CD1c-positive myeloid dendritic cell (primary cell): Measurements from ENCODE around the gene BST2.
"Not testable (repeated sequence)": the region's sequence is repeated elsewhere in the genome, so short reads cannot be mapped to it uniquely, and the experiment has no call there.

ENCODE experiments used
- DNase-seq: peaks from one replicate; pipeline ENCODE4 v3.0.0-alpha.2; 2016; ENCODE audit errors: extremely low spot score

The BST2 gene

DNA sequence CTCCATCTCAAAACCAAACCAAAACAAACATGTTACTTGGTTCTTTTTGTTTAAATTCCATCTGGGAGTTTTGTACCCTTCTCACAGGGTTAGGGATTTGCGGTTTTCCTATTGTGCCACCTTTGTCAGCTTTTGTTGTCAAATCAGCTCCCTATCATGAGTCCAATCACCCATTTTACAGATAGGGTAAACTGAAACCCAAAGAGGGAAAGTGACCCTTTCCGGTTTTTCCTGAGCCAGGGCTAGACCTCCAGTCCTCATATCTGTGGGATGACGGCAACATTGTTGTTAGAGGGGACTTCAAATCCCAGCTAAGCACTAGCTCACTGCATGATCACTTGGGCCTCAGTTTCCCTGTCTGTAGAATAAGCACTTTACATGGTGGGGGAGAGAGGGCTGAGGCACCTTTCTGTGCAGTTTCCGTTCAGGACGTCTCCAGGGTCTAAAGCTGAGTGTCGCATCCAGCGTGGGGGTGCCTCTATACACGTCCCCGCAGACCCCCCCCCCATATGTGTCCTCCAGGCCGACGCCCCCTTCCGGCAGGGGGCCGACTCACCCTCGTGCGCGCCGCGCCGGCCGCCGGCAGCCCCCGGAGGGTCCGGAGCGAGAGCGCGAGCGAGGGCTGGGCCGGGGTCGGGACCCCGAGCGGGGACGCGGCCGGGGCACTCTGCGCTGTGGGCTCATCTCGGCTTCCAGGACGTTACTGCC is 15.3 kb downstream of the BST2 start:
- DNase-seq = no peak

DNA sequence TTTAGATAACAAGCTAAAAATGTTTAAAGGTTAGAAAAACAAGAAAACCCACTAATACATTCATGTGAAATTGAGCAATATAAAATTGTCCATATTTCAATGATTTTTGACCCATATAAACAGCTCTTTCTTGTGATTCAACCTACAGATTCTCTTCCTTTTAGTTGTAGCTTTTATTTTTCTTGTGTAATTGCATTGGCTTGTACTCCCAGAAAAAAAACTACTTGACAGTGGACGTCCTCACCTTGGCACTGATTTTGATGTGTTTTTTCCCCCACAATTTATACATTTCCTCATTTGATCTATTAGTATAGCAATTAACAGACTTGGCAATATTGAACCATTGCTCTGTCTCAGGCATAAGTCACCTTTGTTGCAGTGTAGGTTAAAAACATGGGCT is 16.1 kb downstream of the BST2 start:
- no peak for DNase-seq

DNA sequence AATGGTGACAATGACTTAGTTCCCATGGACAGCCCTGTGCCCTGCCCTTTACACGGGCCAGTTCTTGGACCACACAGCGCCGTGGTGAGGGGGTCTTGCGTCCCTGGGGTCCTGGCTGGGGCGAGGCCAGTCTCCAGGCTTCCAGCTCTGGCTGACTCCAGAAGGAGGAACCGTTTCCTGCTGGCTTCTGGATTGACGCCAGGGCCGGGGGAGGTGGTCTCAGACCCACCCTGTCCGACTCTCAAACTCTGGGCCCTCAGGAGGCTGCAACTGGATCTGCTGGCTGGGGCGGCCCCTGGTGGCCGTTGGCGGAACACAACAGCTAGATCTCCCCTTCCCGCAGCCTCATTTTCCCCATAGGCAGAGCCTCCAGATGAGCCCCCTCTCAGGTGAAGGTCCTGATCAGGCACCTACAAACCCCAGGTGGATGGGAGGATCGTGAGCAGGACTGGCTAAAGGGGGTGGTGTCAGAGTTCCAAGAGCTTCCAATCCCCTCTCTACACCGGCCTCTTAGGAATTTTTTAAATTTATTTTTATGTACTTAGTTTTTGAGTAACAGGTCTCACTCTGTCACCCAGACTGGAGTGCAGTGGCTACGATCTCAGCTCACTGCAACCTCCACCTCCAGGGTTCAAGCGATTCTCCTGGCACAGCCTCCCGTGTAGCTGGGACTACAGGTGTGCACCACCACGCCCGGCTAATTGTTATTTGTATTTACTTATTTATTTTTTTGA is 19.4 kb downstream of the BST2 start:
- DNase-seq = peak; percentile 74

DNA sequence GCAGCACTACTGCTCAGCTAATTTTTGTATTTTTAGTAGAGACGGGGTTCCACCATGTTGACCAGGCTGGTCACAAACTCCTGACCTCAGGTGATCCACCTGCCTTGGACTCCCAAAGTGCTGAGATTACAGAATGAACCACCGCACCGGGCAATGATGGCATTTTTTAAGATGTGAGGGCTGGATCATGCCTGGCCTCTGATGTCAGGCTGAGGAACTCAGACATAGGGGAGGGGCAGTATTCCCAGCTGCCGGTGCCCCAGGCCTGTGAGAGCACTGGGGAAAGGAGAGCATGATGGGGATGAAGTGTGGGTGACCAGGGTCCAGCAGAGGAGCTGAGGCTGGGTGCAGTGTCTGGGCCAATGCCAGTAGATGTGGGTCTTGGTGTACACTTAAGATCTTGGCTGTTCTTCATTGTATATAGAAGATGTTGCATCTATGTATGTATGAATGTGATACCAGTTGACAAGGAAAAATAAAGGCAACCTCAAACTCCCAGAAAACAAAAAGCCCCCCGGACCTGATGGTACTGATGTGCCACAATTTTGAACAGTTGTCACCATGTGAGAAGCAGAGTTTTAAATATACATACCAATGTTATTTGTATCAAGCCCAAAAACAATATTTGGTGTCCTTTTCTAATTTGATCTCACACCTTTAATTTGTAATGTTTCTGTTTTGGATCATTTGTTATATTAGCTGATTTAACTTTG is 24.8 kb downstream of the BST2 start:
- no peak for DNase-seq

DNA sequence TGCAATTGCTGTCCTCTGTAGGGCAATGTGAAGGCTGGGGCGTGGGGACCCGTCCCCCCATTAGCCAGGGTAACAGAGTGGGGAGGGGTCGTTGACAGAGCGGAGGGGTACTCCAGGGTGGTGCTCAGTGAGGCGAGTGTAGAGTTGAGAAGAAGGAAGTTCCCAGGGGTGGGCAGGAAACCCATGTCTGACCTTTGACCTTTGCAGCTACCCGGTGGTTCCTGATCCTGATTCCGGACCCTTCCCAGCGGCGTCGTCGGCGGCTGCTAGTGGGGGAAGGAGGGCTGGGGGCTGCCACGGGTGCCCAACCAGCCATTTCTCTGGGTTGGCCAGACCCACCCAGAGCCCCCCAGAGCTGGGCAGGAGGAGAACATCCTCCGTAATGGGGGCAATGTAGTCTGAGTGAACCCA is 26.2 kb downstream of the BST2 start:
- peak; percentile 41 for DNase-seq

DNA sequence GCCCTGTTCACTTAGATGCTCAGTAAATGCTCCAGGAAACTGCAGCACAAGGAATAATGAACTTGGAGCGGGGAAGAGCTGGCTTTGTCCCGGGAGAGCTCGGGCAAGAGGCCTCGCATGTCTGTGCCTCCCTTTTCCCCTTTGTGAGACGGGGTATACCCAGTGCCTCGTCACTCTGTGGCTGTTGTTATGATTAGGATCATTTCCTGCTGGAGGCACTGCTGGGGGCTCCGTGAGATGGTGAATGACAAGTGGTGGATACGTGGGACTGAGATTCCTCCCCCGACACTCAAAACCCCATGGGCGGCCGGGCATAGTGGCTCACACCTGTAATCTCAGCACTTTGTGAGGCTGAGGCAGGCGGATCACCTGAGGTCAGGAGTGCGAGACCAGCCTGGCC is 27.2 kb downstream of the BST2 start:
- no peak for DNase-seq

DNA sequence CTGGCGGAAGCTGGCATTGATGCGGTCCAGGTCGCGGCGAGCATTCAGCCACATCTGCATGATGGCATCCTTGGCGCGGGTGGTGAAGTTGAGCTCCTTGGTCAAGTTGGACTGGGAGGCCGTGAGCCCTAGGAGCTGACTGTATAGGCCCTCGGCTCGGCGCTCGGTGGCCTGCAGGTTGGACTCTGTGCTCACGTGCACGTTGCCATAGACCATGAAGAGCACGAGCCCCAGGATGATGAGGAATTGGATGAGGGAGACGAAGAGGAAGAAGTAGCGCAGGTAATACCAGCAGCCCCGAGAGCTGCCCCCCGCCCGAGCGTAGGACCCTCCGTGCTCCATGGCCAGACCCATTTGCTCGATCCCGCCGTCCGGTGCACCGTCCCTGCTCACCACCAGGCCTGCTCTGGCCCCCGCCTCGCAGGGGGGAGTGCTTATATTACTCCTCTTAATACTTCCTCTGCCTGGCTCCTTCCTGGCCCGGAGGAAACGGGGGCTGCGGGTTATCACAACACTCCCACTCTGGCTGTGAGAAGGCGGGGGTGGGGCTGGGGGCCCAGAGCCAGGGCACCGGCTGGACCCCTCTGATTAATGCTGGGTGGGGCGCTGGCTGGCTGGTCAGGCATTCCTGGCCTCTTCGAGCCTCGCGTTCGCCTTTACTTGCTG is 28.4 kb downstream of the BST2 start, which contains the start of gene PLVAP:
Gene PLVAP, minus strand, starts transcription at position 408 of the 666 bp plus-strand sequence. Its CDS starts 54 bp downstream, at position 354.
- DNase-seq = peak; percentile 33

DNA sequence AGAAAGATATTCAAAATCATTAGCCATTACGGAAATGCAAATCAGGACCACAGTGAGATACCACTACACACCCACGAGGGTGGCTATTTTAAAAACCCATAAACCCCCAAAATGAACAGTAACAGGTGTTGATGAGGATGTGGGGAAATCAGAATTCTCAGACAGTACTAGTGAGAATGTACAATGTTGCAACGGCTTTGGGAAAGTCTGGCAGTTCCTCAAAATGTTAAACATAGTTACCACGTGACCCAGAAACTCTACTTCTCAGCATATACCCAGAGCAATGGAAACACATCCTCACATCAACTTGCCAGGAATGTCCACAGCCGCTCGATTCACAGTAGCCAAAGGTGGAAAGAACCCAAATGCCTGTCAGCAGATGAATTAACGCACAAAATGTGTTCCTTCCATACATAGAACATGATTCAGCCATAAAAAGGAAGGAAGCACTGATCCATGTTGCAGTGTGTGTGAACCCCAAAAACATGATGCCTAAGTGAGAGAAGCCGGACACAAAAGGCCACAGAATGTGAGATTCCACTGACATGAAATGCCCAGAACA is 35.3 kb downstream of the BST2 start:
- peak; percentile 86 for DNase-seq

DNA sequence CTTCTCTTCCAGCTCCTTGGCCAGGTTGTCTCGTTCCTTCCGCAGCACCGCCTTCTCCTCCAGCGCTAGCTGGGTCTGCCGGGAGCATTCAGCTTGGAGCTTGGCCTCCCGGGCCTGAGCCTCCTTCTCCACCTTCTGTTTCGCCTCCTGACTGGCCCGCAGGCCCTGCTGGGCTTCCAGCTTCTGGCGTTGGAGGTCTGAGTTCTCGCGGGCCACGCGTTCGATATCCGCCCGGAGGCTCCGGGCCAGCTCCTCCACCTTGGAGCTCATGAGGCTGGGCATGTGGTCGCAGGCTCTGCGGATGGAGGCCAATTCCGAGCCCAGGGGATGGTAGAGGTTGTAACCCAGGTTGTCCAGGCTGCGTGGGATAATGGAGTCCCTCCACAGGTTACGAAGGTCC is 40.1 kb downstream of the BST2 start:
- no peak for DNase-seq

DNA sequence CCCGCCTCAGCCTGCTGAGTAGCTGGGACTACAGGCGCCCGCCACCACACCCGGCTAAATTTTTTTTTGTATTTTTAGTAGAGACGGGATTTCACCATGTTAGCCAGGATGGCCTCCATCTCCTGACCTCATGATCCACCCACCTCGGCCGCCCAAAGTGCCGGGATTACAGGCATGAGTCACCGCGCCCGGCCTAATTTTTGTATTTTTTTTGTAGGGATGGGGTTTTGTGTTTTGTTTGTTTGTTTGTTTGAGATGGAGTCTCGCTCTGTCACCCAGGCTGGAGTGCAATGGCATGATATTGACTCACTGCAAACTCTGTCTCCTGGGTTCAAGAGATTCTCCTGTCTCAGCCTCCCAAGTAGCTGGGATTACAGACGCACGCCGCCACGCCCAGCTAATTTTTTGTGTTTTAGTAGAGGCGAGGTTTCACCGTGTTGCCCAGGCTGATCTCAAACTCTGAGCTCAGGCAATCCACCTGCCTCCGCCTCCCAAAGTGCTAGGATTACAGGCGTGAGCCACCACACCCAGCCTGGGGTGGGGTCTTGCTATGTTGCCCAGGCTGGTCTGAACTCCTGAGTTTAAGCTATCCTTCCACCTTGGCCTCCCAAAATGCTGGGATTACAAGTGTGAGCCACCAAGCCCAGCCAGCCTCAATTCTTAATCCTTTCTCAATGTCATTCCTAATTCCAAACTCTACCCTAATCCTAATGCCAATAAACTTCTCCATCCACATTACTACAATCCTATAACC is 41.4 kb downstream of the BST2 start:
- DNase-seq = not testable (repeated sequence)

DNA sequence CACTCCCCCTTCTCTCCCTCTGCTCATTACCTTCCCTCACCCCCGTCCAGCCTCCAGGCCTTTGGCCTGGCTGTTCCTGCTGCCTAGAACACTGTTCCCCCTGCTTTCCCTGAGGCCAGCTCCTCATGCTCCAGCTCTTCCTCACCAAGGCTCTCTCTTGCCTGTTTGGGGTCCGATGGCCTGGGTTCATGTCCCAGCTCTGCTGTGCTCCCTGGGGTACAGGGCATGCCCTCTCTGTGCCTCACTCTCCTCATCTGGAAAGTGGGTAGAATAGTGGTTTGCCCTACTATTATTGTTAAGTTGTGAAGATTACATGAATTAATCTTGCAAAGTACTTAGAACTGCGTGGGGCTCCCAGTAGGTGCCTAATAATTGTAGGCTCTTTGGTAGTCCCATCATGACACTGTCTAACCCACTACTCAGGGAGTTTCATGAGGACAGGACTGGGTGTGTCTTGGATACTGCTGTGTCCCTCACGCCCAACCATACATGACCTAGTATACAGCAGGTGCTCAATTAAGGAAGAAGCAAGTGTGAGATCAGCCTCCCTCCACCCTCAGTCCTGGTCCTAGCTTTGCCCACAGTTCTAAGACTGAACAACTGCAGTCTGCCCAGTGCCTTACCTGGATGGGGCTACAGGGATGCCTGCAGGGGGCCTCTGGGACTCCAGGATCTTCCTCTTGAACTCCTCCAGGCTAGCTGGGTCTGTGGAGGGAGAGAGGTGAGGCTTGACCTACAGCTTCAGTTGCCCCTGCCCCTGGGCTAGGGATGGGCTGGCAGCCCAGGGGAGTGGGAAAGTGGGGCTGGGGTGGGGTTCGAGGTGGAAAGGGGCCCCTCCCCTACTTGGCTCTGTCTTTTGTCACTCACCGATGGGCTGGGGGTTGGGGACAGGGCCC is 45.3 kb downstream of the BST2 start:
- DNase-seq = no peak

DNA sequence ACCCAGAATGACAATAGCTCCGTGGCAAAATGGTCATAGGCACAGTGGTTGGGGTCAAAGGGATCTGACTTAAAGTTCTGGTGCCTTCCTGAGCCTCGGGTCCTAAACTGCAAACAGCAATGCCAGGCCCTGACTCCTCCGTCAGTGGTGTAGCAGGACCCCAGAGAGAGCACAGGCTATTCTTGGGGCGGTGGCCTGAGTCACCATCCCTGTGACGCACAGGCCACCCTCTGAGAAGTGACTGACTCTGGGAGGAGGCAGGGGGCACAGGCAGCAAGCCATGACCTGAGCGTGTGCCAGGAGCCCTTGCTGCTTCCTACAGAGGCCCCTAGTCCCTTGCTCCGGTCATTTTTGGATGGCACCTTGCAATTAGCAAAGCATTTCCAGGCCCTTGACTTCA is 47.0 kb downstream of the BST2 start:
- DNase-seq = no peak

DNA sequence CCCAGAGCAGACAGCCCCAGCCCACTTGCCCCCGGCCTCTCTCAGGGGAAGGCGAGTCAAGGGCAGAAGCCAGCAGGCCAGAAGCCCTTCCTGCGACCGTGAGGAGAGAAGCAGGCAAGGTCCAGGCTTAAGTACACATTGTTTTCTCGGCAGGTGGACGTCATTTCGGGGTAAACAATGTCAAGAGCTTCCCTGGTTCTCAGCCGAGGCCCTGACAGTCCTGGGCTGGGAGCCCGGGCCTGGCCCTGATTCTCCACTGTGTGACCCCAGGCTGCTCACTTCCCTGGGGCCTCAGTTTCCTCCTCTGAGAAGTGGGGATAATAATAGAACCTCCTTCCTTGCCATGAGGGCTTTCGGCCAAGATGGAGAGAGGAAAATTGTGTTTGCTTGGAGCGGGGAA is 47.7 kb downstream of the BST2 start:
- no peak for DNase-seq

DNA sequence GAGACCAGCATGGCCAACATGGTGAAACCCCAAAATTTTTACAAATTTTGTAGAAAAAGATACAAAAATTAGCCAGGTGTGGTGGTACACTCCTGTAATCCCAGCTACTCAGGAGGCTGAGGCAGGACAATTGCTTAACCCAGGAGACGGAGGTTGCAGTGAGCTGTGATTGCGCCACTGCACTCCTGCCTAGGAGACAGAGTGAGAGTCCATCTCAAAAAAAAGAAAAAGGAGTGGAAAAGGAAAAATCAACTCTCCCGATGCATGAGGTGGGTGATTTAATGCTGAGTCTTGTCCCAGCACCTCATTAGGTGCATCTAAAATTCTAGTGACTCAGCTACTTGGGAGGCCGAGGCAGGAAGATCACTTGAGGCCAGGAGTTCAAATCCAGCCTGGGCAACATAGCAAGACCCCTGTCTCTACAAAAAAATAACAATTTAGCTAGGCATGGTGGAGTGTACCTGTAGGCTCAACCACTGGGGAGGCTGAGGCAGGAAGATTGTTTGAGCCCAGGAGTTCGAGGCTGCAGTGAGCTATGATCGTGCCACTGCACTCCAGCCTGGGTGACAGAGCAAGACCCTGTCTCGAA is 48.3 kb downstream of the BST2 start:
- DNase-seq = no peak

DNA sequence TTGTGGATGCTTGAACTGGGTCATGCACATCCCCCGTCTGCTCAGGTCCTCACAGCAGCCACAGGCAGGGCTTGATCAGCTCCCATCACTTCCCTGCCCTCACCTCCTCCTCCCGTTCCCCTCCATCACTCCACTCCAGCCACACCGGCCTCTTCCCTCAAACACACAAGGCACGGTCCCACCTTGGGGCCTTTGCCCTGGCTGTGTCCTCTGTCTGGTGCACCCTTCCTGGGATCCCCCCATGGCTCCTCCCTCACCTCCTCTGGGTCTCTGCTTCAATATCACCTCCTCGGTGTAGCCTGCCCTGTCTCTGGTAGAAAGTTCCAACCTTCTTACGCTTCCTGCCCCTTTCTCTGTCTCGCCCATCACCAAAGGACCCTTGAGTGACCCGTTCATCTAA is 52.0 kb downstream of the BST2 start:
- DNase-seq = no peak
